Pancreas (tissue), 10 donors: ENCODE results near the gene MYBPC3. TPM values are rescaled to one million over a fixed set of nuclear protein-coding genes. Genes with fewer than 3 reads are reported as not detected.
A peak's percentile ranks its signal among the peaks of the same experiment; 100 is the strongest.

ENCODE experiments used
- ATAC-seq, 4 donors: fragments of 200-7000 bp; cut with Tn5 transposase; one replicate each; pipeline versions ENCODE4 v1.8.0 to v1.9.1; 2020; ENCODE audit warnings: mild to moderate bottlenecking in 4 of 4, moderate library complexity in 4 of 4
- DNase-seq, 6 donors: peaks; one replicate each; pipeline ENCODE4 v3.0.0-alpha.2; 2020
- FAIRE-seq: peaks from 2 replicates; lab custom pipeline; 2012; peaks lifted over from hg19 to GRCh38; lab: Jason Lieb, UNC
- H3K27ac ChIP-seq, 4 donors: fragments of 200-600 bp; sonication (generic); 1 replicate in 3 of 4; 2 replicates in 1 of 4; pipeline versions ENCODE4 v1.5.0 to v1.8.0; 2020
- H3K27me3 ChIP-seq, 4 donors: fragments of 200-600 bp; one replicate each; pipeline ENCODE4 v1.8.0; 2021
- H3K36me3 ChIP-seq, 3 donors: fragments of 200-600 bp; sonication (generic) in 1 of 3; one replicate each; pipeline versions ENCODE4 v1.5.0 to v1.8.0; 2020 to 2021
- H3K4me1 ChIP-seq, 3 donors: fragments of 200-600 bp; one replicate each; pipeline ENCODE4 v1.8.0; 2021
- H3K4me3 ChIP-seq, 4 donors: fragments of 200-600 bp; sonication (generic) in 2 of 4; one replicate each; pipeline versions ENCODE4 v1.5.0 to v1.8.0; 2020 to 2021
- H3K9me3 ChIP-seq, 4 donors: fragments of 200-600 bp; one replicate each; pipeline ENCODE4 v1.8.0; 2021
- CTCF ChIP-seq, 4 donors: fragments of 200-600 bp; sonication (generic) in 3 of 4; IDR thresholded peaks; one replicate each; pipeline versions ENCODE4 v1.5.0 to v1.8.0; 2021; ENCODE audit warnings: antibody characterized with exemption in 4 of 4
- WGBS, 2 donors: extraction: QIAGEN DNeasy Blood & Tissue Kit; methylation state at CpG; one replicate each; pipeline ENCODE4 v1.1.7; 2013; 5-methylcytosine and 5-hydroxymethylcytosine counted together
- intact Hi-C, 3 donors: fragments of 100-400 bp; cut with DNase I; formaldehyde crosslinking; loops; one replicate each; pipeline versions ENCODE4 v1.11.1 to v1.14.2; 2022
- polyA plus RNA-seq, 2 donors: library from polyadenylated mRNA; stranded (reverse); fragments of 200-250 nt; gene quantifications; one replicate each; pipeline ENCODE4 v1.2.3, GENCODE V29; 2013
- total RNA-seq, 6 donors: library from RNA; stranded (reverse); fragmentation: NEBNext Ultra II Directional in 4 of 6; extraction: Animal tissue kit (Norgen Biotek cat#: 25700) in 4 of 6; gene quantifications; one replicate each; pipeline versions ENCODE4 v1.2.1 to v1.2.4, GENCODE V29; 2021 to 2023
- donor health status: healthy with polysubstance abuse.
- donor health status: DM: no; HTN: no; CAD: no; lungs with moderate emphysema.
- donor health status: DM: no; HTN: no; CAD: no.
- donor health status: control.
- donor health status: control.
- donor health status: Bipolar disorder and iron deficiency.
- donor health status: DM: yes; HTN: yes; CAD: no.
- donor health status: DM: no; HTN: no; CAD: no.
- donor health status: DM: no; HTN: no; CAD: no.
- donor health status: DM: yes; HTN: yes; CAD: no.

The MYBPC3 gene
- total and polyA plus RNA-seq, 8 donors: 0.06 to 1.0 (median 0.12) TPM; not detected in 2

GRCh38 chr11:47340010-47340409 lies 12.5 kb downstream of the MYBPC3 start:
- Histone ChIP-seq H3K4me3 (no peak overlapping the region), H3K36me3 (no peaks in the 10 kb centered on the region), H3K4me1 (no peaks in the 10 kb centered on the region), H3K9me3 (no peaks in the 10 kb centered on the region), H3K27me3 (no peaks in the 10 kb centered on the region), H3K27ac (no peak overlapping the region)
- DNase-seq (no peak), FAIRE-seq (no peak), ATAC-seq (no peak)
- intact Hi-C loops: no loop called here
- TF ChIP-seq CTCF (IDR thresholded peaks at IDR 0.05): no peak
- WGBS, 2 donors: 67 to 75% methylated on average over 9 of the region's 9 CpGs

GRCh38 chr11:47338396-47339241 lies 13.9 kb downstream of the MYBPC3 start:
- Histone ChIP-seq H3K9me3 (no peaks in the 10 kb centered on the region), H3K36me3 (no peaks in the 10 kb centered on the region), H3K4me3 (no peak overlapping the region), H3K4me1 (no peaks in the 10 kb centered on the region), H3K27me3 (no peaks in the 10 kb centered on the region), H3K27ac (no peak overlapping the region)
- no peak for TF ChIP-seq CTCF (IDR thresholded peaks at IDR 0.05)
- 72 to 83% methylated on average over 27 of the region's 27 CpGs for WGBS, 2 donors
- no peak for DNase-seq
- ATAC-seq: no peak
- intact Hi-C loops: no loop called here
- FAIRE-seq: no peak

- Histone ChIP-seq H3K4me3 (no peak overlapping the region), H3K4me1 (no peaks in the 10 kb centered on the region), H3K9me3 (no peaks in the 10 kb centered on the region), H3K27me3 (no peaks in the 10 kb centered on the region), H3K27ac (no peak overlapping the region), H3K36me3 (no peaks in the 10 kb centered on the region)
- WGBS, 2 donors: 88 to 90% methylated on average over 34 of the region's 34 CpGs
- no peak for FAIRE-seq
- DNase-seq: peak in 1 of 6 donors; percentile 62
- intact Hi-C loops: no loop called here
- TF ChIP-seq CTCF (IDR thresholded peaks at IDR 0.05): no peak
- ATAC-seq: no peak
These were observed 15.1 kb downstream of the MYBPC3 start for GRCh38 chr11:47337229-47337924.

GRCh38 chr11:47336595-47336994 lies 15.9 kb downstream of the MYBPC3 start:
- TF ChIP-seq CTCF (IDR thresholded peaks at IDR 0.05): no peak
- 76 to 90% methylated on average over 4 of the region's 4 CpGs for WGBS, 2 donors
- intact Hi-C loops: no loop called here
- H3K4me1 ChIP-seq: no peaks in the 10 kb centered on the region
- no peaks in the 10 kb centered on the region for H3K27me3 ChIP-seq
- H3K9me3 ChIP-seq: no peaks in the 10 kb centered on the region
- ATAC-seq (no peak), FAIRE-seq (no peak), DNase-seq (no peak)
- H3K4me3 ChIP-seq: no peak overlapping the region
- H3K27ac ChIP-seq: no peak overlapping the region
- no peaks in the 10 kb centered on the region for H3K36me3 ChIP-seq
